Germinal center (tissue), 1 donor: Measurements from ENCODE around the gene RPS4Y2.
A peak's percentile ranks its signal among the peaks of the same experiment; 100 is the strongest.

Source experiments
- DNase-seq: peaks from one replicate; pipeline ENCODE4 v3.0.0; 2012; ENCODE audit warnings: mixed read lengths, low spot score

RPS4Y2 gene

DNA sequence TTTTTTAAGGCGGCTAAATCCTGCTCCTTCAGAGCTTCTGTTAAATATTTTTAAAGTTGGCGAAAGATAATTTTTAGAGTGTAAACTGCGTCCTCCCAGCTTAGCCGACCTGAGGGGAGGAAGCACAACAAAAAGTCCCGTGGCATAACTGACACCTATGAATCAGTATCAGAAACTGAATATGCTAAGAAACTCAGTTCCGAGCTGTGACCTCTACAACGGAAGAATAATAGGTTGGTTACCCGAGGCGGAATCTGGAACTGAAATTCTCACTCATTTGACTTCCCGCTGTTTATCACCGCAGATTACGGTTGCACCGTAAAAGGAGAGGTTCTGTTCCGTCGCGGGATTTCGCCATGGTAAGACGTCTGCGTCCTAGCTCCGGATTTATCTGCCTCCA is at the start of gene RPS4Y2:
Gene RPS4Y2, plus strand, starts transcription at position 301 of the 400 bp plus-strand sequence. Its CDS starts 56 bp downstream, at position 357.
- DNase-seq: no peak

- no peak for DNase-seq
Measured at GRCh38 chrY:20714391-20714790, 41.5 kb upstream of the RPS4Y2 start.

DNA sequence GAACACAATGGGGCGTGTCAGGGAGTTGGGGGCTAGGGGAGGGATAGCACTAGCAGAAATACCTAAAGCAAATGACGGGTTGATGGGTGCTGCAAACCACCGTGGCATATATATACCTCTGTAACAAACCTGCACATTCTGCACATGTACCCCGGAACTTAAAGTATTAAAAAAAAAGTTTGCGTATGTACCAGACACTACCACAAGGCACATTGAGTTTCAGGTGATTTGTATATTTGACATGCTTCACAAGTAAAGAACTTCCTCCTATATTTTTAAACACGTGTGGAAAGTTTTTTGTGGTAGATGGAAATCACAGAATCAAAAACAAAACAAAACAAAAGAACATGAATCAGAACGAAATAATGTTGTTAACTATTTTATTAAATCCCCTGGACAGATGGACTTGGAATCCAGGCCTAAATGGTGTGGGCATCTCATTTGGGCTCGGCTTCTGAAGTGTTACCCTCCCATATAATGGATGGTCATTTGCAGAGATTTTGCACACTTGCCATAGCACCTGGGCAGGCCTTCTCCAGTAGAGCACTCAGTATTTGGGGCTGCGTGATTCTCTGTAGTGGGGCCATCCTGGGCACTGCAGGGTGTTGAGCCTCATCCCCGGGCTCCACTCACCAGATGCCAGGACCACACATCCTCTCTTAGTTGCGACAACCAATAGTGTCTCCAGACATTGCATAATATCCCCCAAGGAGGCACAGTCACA is 29.6 kb upstream of the RPS4Y2 start:
- DNase-seq: peak; percentile 27

GRCh38 chrY:20735200-20735599 is 20.7 kb upstream of the RPS4Y2 start:
- peak; percentile 14 for DNase-seq

DNA sequence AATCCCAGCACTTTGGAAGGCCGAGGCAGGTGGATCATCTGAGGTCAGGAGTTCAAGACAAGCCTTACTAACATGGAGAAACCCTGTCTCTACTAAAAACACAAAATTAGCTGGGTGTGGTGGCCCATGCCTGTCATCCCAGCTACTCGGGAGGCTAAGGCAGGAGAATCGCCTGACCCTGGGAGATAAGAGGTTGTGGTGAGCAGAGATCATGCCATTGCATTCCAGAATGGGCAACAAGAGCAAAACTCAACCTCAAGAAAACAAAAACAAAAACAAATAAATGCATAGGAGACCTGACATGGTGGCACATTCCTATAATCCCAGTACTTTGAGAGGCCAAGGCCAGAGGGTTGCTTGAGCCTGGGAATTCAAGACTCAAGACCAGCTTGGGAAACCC is 16.1 kb upstream of the RPS4Y2 start:
- no peak for DNase-seq

DNA sequence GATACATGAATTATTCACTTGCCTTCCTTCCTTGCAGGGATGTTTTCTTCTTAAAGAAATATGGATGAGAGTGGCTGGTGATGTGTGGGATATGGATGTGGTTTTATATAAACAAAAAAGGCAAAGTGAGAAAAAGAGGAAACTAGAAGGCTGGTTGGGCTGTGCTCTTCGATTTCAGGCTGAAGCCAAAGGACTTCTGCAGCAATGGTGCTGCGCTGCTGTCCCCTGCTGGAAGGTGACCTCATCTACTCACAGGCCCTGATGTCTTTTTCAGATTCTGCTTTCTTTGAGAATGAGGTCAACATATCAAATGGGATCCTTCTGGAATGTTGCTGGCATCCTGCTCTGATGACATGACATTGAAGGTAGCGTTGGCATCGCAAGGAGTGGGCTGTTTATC is 15.3 kb upstream of the RPS4Y2 start:
- peak; percentile 30 for DNase-seq

- DNase-seq: no peak
Measured at GRCh38 chrY:20745060-20745459, 10.8 kb upstream of the RPS4Y2 start.

DNA sequence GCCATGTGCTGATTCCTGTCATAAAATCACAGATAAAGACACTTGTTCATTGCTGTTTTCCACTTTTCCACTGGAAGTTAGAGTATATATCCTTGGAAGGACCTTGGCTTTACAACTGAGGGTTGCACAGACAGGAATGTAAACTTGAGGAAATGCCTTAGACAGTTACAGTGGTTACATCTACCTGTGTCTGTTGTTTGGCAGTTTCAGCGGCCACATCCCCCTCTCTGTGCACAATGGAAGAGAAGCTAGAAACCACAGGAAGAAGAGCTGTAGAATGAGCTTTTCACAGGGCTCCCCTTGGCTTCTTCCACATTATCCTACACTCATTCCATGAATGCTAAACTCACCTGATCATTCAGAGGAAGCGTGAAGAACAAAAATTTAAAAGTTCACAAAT is 9.0 kb upstream of the RPS4Y2 start:
- DNase-seq: no peak

DNA sequence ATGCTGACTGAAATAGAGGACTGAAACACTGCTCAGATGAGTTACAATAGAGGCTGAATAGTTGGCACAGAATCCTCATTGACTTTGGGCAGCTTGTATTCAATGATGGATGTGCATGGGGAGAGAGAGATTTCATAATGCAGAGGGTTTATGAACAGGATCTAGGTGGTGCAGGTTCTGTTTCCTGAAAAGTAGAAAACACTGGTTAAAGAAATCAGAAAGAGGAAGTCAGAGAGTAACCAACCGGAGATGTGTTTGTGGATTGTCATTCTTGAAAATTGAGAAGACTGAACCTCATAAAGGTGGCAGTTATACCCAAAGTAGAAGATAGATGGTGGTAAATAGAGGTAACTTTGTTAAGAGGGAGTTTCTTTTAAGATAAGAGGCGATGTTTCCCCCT is 8.0 kb downstream of the RPS4Y2 start:
- peak; percentile 10 for DNase-seq

- DNase-seq: no peak
Measured at GRCh38 chrY:20765117-20765516, 9.2 kb downstream of the RPS4Y2 start.

GRCh38 chrY:20770755-20771154 is 14.8 kb downstream of the RPS4Y2 start:
- DNase-seq: no peak

GRCh38 chrY:20776104-20776503 is 20.2 kb downstream of the RPS4Y2 start:
- DNase-seq: no peak

DNA sequence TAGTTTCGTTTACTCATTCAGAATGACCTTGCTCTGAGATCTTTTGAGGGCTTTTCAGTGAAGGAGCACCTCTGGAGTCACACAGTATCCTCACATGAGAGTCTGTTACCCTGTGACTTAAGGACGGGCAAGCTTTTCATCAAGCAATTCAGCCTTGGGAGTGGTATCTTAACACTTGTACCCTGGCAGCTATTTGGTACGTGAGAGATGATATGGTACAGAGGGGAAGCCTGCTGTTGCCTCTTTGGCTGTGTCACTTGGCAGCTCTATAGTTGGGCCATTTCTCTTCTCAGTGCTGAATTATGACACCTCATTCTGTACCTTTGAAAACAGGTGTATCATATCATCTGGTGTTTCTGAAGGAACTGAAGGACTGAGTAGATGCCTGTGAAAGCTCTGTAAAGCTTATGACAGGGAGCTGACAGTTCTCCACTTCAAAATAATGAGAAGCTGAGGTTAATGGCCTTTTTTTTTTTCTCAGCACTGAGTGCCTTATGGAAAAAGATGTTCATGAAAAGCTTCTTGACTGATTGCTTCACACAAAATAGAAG is 24.3 kb downstream of the RPS4Y2 start:
- no peak for DNase-seq

GRCh38 chrY:20780776-20781175 is 24.9 kb downstream of the RPS4Y2 start:
- no peak for DNase-seq

- DNase-seq: no peak
Measured at GRCh38 chrY:20781408-20781807, 25.5 kb downstream of the RPS4Y2 start.

- no peak for DNase-seq
Measured at GRCh38 chrY:20784965-20785364, 29.1 kb downstream of the RPS4Y2 start.

- DNase-seq: no peak
Measured at GRCh38 chrY:20787076-20787475, 31.2 kb downstream of the RPS4Y2 start.

DNA sequence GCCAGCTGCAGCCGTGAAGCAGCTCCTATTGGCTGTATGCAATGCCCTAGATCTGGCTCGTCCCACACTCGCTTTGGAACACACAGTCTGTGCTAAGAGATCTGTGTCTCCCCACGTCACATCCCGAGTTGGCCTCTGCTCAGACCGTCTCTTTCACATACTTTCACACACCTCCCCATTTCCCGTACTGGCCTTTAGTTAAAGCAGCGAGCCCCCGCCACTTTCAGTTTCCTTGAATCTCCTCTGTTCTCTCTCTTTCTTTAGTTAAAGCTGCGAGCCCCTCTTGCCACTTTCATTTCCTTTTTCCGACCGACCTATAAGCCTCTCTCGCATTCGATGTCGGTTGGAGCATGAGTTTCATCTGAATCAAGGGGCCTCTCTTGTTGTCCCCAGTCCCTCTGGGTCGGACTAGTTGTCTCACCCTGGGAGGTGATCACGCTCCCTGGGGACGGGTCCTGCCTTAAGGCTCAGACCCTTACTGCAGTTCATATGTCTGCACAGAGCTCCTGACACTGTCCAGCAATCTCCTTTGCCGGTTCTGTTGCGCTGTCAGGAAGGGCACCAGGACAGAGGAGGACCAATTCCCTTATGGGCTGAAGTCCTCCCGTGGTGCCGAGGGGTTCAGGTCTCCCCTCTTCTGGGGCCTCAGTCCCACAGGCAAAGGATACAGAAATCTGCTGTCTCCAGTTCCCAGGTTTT is 42.6 kb downstream of the RPS4Y2 start:
- peak; percentile 28 for DNase-seq

DNA sequence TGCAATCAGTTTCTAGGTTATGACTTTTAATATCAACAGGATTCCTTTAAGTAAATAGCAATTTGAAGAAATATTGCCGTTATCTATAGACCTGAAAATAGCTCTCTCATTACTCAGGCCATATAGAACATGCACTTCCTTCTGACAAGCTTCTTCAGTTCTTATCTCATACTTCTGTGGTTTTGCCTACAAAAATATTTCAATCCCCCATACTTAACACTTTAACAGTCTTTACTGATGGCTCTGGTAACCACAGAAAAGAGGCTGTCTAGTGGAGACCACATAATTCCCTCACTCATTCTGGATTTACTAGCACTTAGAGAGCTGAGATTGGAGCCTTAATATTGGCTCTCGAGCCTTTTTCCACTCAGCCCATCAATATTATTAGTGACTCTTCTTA is 46.8 kb downstream of the RPS4Y2 start:
- DNase-seq: no peak

- no peak for DNase-seq
Measured at GRCh38 chrY:20806243-20806642, 50.3 kb downstream of the RPS4Y2 start.

DNA sequence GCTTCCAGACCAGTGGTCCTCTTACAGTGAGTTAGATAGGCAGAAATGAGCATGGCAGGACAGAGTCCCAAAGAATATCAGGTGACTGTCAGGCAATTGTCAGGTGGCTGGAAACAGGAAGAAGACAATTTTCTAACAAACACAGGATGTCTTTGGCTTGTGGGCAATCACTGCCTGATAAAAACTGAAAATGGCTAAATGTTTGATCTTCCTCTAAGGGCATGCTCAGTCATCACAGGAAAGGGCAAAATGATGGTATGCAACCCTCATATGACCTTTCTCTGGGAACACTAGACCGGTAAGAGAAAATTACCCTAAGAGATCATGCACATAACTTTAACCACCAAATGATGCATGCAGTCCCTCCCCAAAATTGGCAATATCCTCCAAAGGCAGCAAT is 57.6 kb downstream of the RPS4Y2 start:
- DNase-seq: no peak

DNA sequence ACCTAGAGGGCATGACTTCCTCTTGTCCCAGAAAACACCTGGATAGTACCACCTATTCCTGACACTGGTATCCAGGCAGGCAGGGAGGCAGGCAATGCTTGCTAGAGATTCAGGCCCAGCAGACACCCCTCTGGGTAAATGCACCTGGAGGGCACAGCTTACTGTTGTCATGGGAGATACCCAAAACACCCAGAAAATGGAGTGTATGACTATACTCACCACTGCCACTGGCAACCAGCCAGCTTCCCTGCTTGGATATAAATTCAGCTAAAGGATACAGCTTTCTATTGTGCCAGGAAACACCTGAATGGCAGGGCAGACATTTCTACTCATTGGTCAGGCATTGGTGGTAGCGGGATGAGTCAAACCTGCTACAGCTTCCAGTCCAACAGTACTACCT is 58.9 kb downstream of the RPS4Y2 start:
- no peak for DNase-seq

DNA sequence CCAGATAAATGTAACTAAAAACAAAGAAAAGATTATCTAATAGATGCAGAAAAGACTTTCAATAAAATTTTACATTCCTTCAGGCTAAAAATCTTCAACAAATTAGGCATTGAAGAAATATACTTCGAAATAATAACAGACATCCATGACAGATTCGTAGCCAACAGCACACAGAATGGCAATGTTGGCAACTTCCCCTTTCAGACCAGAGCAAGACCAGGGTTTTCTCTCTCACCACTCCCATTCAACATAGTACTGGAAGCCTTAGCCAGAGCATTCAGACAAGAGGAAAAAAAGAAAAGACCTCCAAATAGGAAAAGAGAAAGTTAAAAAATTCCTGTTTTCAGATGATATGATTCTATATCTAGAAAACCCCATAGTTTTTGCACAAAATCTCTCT is 61.2 kb downstream of the RPS4Y2 start:
- no peak for DNase-seq
